WTC11 (cell line): ENCODE measurements around the gene SNX22. TPM values are rescaled to one million over a fixed set of nuclear protein-coding genes. Genes with fewer than 3 reads are reported as not detected.

ENCODE experiments used
- ATAC-seq: fragments of 200-7000 bp; cut with Tn5 transposase; 2 replicates; pipeline ENCODE4 v1.10.0; 2021; ENCODE audit warnings: mild to moderate bottlenecking, moderate library complexity
- CTCF ChIA-PET: fragments of 300-600 bp; sonication (Branson Sonifier 250); formaldehyde crosslinking; loops from one replicate; lab custom pipeline; 2021; ENCODE audit warnings: antibody characterized with exemption; lab: Charles Lee
- POLR2A ChIA-PET: fragments of 350-600 bp; sonication (Branson Sonifier 250); formaldehyde crosslinking; loops from one replicate; lab custom pipeline; 2021; ENCODE audit warnings: antibody characterized with exemption; lab: Charles Lee
- DNase-seq: peaks from one replicate; pipeline ENCODE4 v3.0.0; 2021; ENCODE audit warnings: low spot score
- H3K27ac Mint-ChIP-seq: 2 replicates; pipeline ENCODE4 v1.8.0; 2021; ENCODE audit warnings: mixed read lengths
- H3K27me3 Mint-ChIP-seq: 2 replicates; pipeline ENCODE4 v1.8.0; 2021; ENCODE audit warnings: low read depth, mild to moderate bottlenecking, moderate library complexity, mixed read lengths
- H3K36me3 Mint-ChIP-seq: 2 replicates; pipeline ENCODE4 v1.8.0; 2021; ENCODE audit warnings: mixed read lengths
- H3K4me1 Mint-ChIP-seq: 2 replicates; pipeline ENCODE4 v1.8.0; 2022; ENCODE audit warnings: mixed read lengths
- H3K4me3 Mint-ChIP-seq: 2 replicates; pipeline ENCODE4 v1.8.0; 2021; ENCODE audit warnings: mild to moderate bottlenecking, moderate library complexity, mixed read lengths
- H3K9me3 Mint-ChIP-seq: 2 replicates; pipeline ENCODE4 v1.8.0; 2021; ENCODE audit warnings: mixed read lengths
- AFF4 ChIP-seq: sonication (generic); formaldehyde crosslinking; IDR thresholded peaks from 2 replicates; pipeline ENCODE4 v1.8.1; 2023; ENCODE audit warnings: mild to moderate bottlenecking, missing genetic modification reagents, borderline replicate concordance
- ARID4B ChIP-seq: sonication (generic); formaldehyde crosslinking; IDR thresholded peaks from 2 replicates; pipeline ENCODE4 v1.8.0; 2023; ENCODE audit warnings: missing genetic modification reagents, mild to moderate bottlenecking, borderline replicate concordance
- ATF6 ChIP-seq: sonication (generic); formaldehyde crosslinking; IDR thresholded peaks from 2 replicates; pipeline ENCODE4 v1.8.1; 2023; ENCODE audit warnings: mild to moderate bottlenecking, missing genetic modification reagents
- CREB1 ChIP-seq: sonication (generic); formaldehyde crosslinking; IDR thresholded peaks from 2 replicates; pipeline ENCODE4 v1.8.0; 2023; ENCODE audit warnings: mild to moderate bottlenecking, missing genetic modification reagents
- CTCF ChIP-seq: fragments of 200-600 bp; IDR thresholded peaks from 2 replicates; pipeline ENCODE4 v1.8.0; 2022; ENCODE audit warnings: antibody characterized with exemption
- EMX1 ChIP-seq: fragments of 250-450 bp; sonication (Bioruptor Pico); IDR thresholded peaks from 2 replicates; pipeline ENCODE4 v1.8.0; 2021; ENCODE audit warnings: mild to moderate bottlenecking
- FOXJ3 ChIP-seq: sonication (generic); formaldehyde crosslinking; IDR thresholded peaks from 2 replicates; pipeline ENCODE4 v1.9.0; 2021; ENCODE audit warnings: missing genetic modification reagents, mild to moderate bottlenecking, borderline replicate concordance
- GTF2I ChIP-seq: fragments of 250-450 bp; sonication (Bioruptor Pico); conservative IDR thresholded peaks from 2 replicates; pipeline ENCODE4 v1.4.0; 2021; ENCODE audit warnings: mild to moderate bottlenecking
- HMGA2 ChIP-seq: fragments of 250-450 bp; sonication (Bioruptor Pico); IDR thresholded peaks from 2 replicates; pipeline ENCODE4 v1.4.0; 2021; ENCODE audit warnings: mild to moderate bottlenecking, moderate library complexity
- IRF1 ChIP-seq: sonication (generic); formaldehyde crosslinking; IDR thresholded peaks from 2 replicates; pipeline ENCODE4 v1.8.0; 2023; ENCODE audit warnings: missing genetic modification reagents
- KAT7 ChIP-seq: sonication (generic); formaldehyde crosslinking; IDR thresholded peaks from 2 replicates; pipeline ENCODE4 v1.8.1; 2023; ENCODE audit warnings: missing genetic modification reagents, mild to moderate bottlenecking, borderline replicate concordance
- MLX ChIP-seq: sonication (generic); formaldehyde crosslinking; IDR thresholded peaks from 2 replicates; pipeline ENCODE4 v1.8.1; 2023; ENCODE audit warnings: mild to moderate bottlenecking, missing genetic modification reagents, moderate library complexity
- MYBL2 ChIP-seq: sonication (generic); formaldehyde crosslinking; IDR thresholded peaks from 2 replicates; pipeline ENCODE4 v1.8.1; 2023; ENCODE audit warnings: mild to moderate bottlenecking, moderate library complexity, missing genetic modification reagents
- NR1H2 ChIP-seq: sonication (generic); formaldehyde crosslinking; IDR thresholded peaks from 2 replicates; pipeline ENCODE4 v1.9.0; 2021; ENCODE audit warnings: mild to moderate bottlenecking, moderate library complexity, missing genetic modification reagents
- PRRX2 ChIP-seq: fragments of 250-450 bp; sonication (Bioruptor Pico); IDR thresholded peaks from 2 replicates; pipeline ENCODE4 v1.8.0; 2021; ENCODE audit warnings: mild to moderate bottlenecking
- RORB ChIP-seq: fragments of 250-450 bp; sonication (Bioruptor Pico); IDR thresholded peaks from 2 replicates; pipeline ENCODE4 v1.9.0; 2021; ENCODE audit warnings: mild to moderate bottlenecking
- TCF7 ChIP-seq: sonication (generic); formaldehyde crosslinking; IDR thresholded peaks from 2 replicates; pipeline ENCODE4 v1.8.0; 2022; ENCODE audit warnings: mild to moderate bottlenecking, low read depth, missing genetic modification reagents, moderate library complexity
- TEAD1 ChIP-seq: sonication (generic); formaldehyde crosslinking; IDR thresholded peaks from 2 replicates; pipeline ENCODE4 v1.8.0; 2022; ENCODE audit warnings: mild to moderate bottlenecking, missing genetic modification reagents
- USF1 ChIP-seq: sonication (generic); formaldehyde crosslinking; IDR thresholded peaks from 2 replicates; pipeline ENCODE4 v1.8.0; 2022; ENCODE audit warnings: mild to moderate bottlenecking, missing genetic modification reagents
- ZNF232 ChIP-seq: sonication (generic); formaldehyde crosslinking; IDR thresholded peaks from 2 replicates; pipeline ENCODE4 v1.8.0; 2022; ENCODE audit warnings: mild to moderate bottlenecking, missing genetic modification reagents
- total RNA-seq: library from RNA; stranded (reverse); gene quantifications from 3 replicates; pipeline ENCODE4 v1.2.3, GENCODE V29; 2021

SNX22 gene
- total RNA-seq, 1 experiment from 2014 or later: 5.9 TPM

- TF ChIP-seq CTCF (no peak), MLX (CRISPR knock-in tag) (no peak), IRF1 (CRISPR knock-in tag) (no peak), MYBL2 (CRISPR knock-in tag) (no peak)
Observed at GRCh38 chr15:64185146-64185911, 33.8 kb downstream of the SNX22 start (continued).

GRCh38 chr15:64187396-64188191 is 36.1 kb downstream of the SNX22 start:
- H3K27ac Mint-ChIP-seq: no peak overlapping the region
- no peaks in the 10 kb centered on the region for H3K4me1 Mint-ChIP-seq
- no peak for TF ChIP-seq TCF7 (CRISPR knock-in tag)
- no peak for TF ChIP-seq GTF2I (CRISPR knock-in tag)
- TF ChIP-seq ARID4B (CRISPR knock-in tag): no peak
- no peak for TF ChIP-seq ZNF232 (CRISPR knock-in tag)
- no peak for TF ChIP-seq CREB1 (CRISPR knock-in tag)
- no peak for TF ChIP-seq RORB (CRISPR knock-in tag)
- no peak for TF ChIP-seq EMX1
- TF ChIP-seq NR1H2 (CRISPR knock-in tag): no peak
- no peak for TF ChIP-seq PRRX2 (CRISPR knock-in tag)
- TF ChIP-seq USF1: no peak
- no peak for TF ChIP-seq TEAD1
- no peak for TF ChIP-seq HMGA2 (CRISPR knock-in tag)
- no peak for TF ChIP-seq MYBL2 (CRISPR knock-in tag)
- no peak for TF ChIP-seq KAT7 (CRISPR knock-in tag)
- TF ChIP-seq AFF4: no peak
- no peak for TF ChIP-seq FOXJ3 (CRISPR knock-in tag)
- no peak for TF ChIP-seq ATF6 (CRISPR knock-in tag)
- ATAC-seq: no peak
- H3K36me3 Mint-ChIP-seq: peaks cover 2% of the 10 kb centered on the region; the same call in 1 of the 2 replicates
- H3K27me3 Mint-ChIP-seq: no peaks in the 10 kb centered on the region
- ChIA-PET CTCF (no interaction called here), POLR2A (interaction anchor here (0.5 kb wide), 1 partner anchor 590 kb away, joined by 3 read pairs; no protein-coding TSS in a partner anchor)
- no peak for DNase-seq
- no peak overlapping the region for H3K4me3 Mint-ChIP-seq
- no peaks in the 10 kb centered on the region for H3K9me3 Mint-ChIP-seq
